Heart left ventricle (tissue), 13 donors: ENCODE measurements around the gene ADGRL3.

ENCODE experiments used
- CTCF ChIP-seq, 12 donors: fragments of 200-600 bp; sonication (generic) in 4 of 12; IDR thresholded peaks; one replicate each; pipeline versions ENCODE4 v1.5.0 to v1.8.0; 2018 to 2022; ENCODE audit warnings: antibody characterized with exemption in 12 of 12, mild to moderate bottlenecking in 5 of 12
- POLR2A ChIP-seq, 2 donors: fragments of 450-650 bp; IDR thresholded peaks; one replicate each; pipeline ENCODE4 v1.6.1; 2017; ENCODE audit warnings: antibody characterized with exemption in 2 of 2, mild to moderate bottlenecking in 2 of 2, moderate library complexity in 2 of 2
- donor health status: ischemic (EF 13 %, LVEDD 7.1; RV severe dilation, severe dysfunction).
- donor health status: DM: no; HTN: yes; CAD: no.
- donor health status: DM: no; HTN: no; CAD: no.
- donor health status: ischemic (EF 25% LVEDD 6.9; RV normal size, moderate dysfunction).
- donor health status: ischemic (EF 25% LVEDD 5.7; RV mildly dilated, moderate dysfunction).
- donor health status: ischemic (EF 35%, LVEDD 5.7; RV mildly dilated, moderate dysfunction).
- donor health status: nonischemic (EF 11% LVEDD 7.7; RV severe dilation, severe dysfunction).
- donor health status: DM: yes; HTN: yes; CAD: no.
- donor health status: PGD.
- donor health status: ischemic (EF 29% LVEDD 5.4; RV normal size, mild dysfunction).
- donor health status: nonischemic (EF 23%, LVEDD 6.1; RV moderate dilation, normal function).

- no peak for TF ChIP-seq CTCF (IDR thresholded peaks at IDR 0.05)
- no peak for TF ChIP-seq POLR2A (IDR thresholded peaks at IDR 0.05)
Observed at GRCh38 chr4:61527888-61528287, 327.8 kb downstream of the ADGRL3 start.
